WTC11 (cell line): ENCODE results near the gene UCHL1. TPM values are rescaled to one million over a fixed set of nuclear protein-coding genes. Genes with fewer than 3 reads are reported as not detected.

Experiments
- ATAC-seq: fragments of 200-7000 bp; cut with Tn5 transposase; 2 replicates; pipeline ENCODE4 v1.10.0; 2021; ENCODE audit warnings: mild to moderate bottlenecking, moderate library complexity
- CTCF ChIA-PET: fragments of 300-600 bp; sonication (Branson Sonifier 250); formaldehyde crosslinking; loops from one replicate; lab custom pipeline; 2021; ENCODE audit warnings: antibody characterized with exemption; lab: Charles Lee
- POLR2A ChIA-PET: fragments of 350-600 bp; sonication (Branson Sonifier 250); formaldehyde crosslinking; loops from one replicate; lab custom pipeline; 2021; ENCODE audit warnings: antibody characterized with exemption; lab: Charles Lee
- DNase-seq: peaks from one replicate; pipeline ENCODE4 v3.0.0; 2021; ENCODE audit warnings: low spot score
- H3K27ac Mint-ChIP-seq: 2 replicates; pipeline ENCODE4 v1.8.0; 2021; ENCODE audit warnings: mixed read lengths
- H3K27me3 Mint-ChIP-seq: 2 replicates; pipeline ENCODE4 v1.8.0; 2021; ENCODE audit warnings: low read depth, mild to moderate bottlenecking, moderate library complexity, mixed read lengths
- H3K36me3 Mint-ChIP-seq: 2 replicates; pipeline ENCODE4 v1.8.0; 2021; ENCODE audit warnings: mixed read lengths
- H3K4me1 Mint-ChIP-seq: 2 replicates; pipeline ENCODE4 v1.8.0; 2022; ENCODE audit warnings: mixed read lengths
- H3K4me3 Mint-ChIP-seq: 2 replicates; pipeline ENCODE4 v1.8.0; 2021; ENCODE audit warnings: mild to moderate bottlenecking, moderate library complexity, mixed read lengths
- H3K9me3 Mint-ChIP-seq: 2 replicates; pipeline ENCODE4 v1.8.0; 2021; ENCODE audit warnings: mixed read lengths
- CBFB ChIP-seq: sonication (generic); formaldehyde crosslinking; IDR thresholded peaks from 2 replicates; pipeline ENCODE4 v1.8.1; 2022; ENCODE audit warnings: mild to moderate bottlenecking, low read depth, missing genetic modification reagents
- ELF4 ChIP-seq: sonication (generic); formaldehyde crosslinking; IDR thresholded peaks from 2 replicates; pipeline ENCODE4 v1.8.1; 2022; ENCODE audit warnings: low read depth, mild to moderate bottlenecking, moderate library complexity, missing genetic modification reagents
- FOXK1 ChIP-seq: sonication (generic); formaldehyde crosslinking; IDR thresholded peaks from 2 replicates; pipeline ENCODE4 v1.8.0; 2022; ENCODE audit warnings: mild to moderate bottlenecking, moderate library complexity, missing genetic modification reagents
- JUN ChIP-seq: sonication (generic); formaldehyde crosslinking; IDR thresholded peaks from 2 replicates; pipeline ENCODE4 v1.8.0; 2023; ENCODE audit warnings: mild to moderate bottlenecking, missing genetic modification reagents
- NFATC4 ChIP-seq: fragments of 250-450 bp; sonication (Bioruptor Pico); IDR thresholded peaks from 2 replicates; pipeline ENCODE4 v1.9.0; 2021; ENCODE audit warnings: mild to moderate bottlenecking
- NR1H2 ChIP-seq: sonication (generic); formaldehyde crosslinking; IDR thresholded peaks from 2 replicates; pipeline ENCODE4 v1.9.0; 2021; ENCODE audit warnings: mild to moderate bottlenecking, moderate library complexity, missing genetic modification reagents
- OVOL2 ChIP-seq: fragments of 250-450 bp; sonication (Bioruptor Pico); IDR thresholded peaks from 2 replicates; pipeline ENCODE4 v1.9.0; 2021; ENCODE audit warnings: mild to moderate bottlenecking, borderline replicate concordance
- RORB ChIP-seq: fragments of 250-450 bp; sonication (Bioruptor Pico); IDR thresholded peaks from 2 replicates; pipeline ENCODE4 v1.9.0; 2021; ENCODE audit warnings: mild to moderate bottlenecking
- SP1 ChIP-seq: sonication (generic); formaldehyde crosslinking; conservative IDR thresholded peaks from 2 replicates; pipeline ENCODE4 v1.8.1; 2022; ENCODE audit warnings: missing genetic modification reagents
- ZNF121 ChIP-seq: sonication (generic); formaldehyde crosslinking; IDR thresholded peaks from 2 replicates; pipeline ENCODE4 v1.8.0; 2023; ENCODE audit warnings: missing genetic modification reagents
- ZNF232 ChIP-seq: sonication (generic); formaldehyde crosslinking; IDR thresholded peaks from 2 replicates; pipeline ENCODE4 v1.8.0; 2022; ENCODE audit warnings: mild to moderate bottlenecking, missing genetic modification reagents
- ZNF423 ChIP-seq: fragments of 250-450 bp; sonication (Bioruptor Pico); IDR thresholded peaks from 2 replicates; pipeline ENCODE4 v2.1.2; 2022; ENCODE audit warnings: mild to moderate bottlenecking, moderate library complexity
- ZNF671 ChIP-seq: fragments of 250-450 bp; sonication (Bioruptor Pico); IDR thresholded peaks from 2 replicates; pipeline ENCODE4 v1.8.0; 2021; ENCODE audit warnings: mild to moderate bottlenecking
- total RNA-seq: library from RNA; stranded (reverse); gene quantifications from 3 replicates; pipeline ENCODE4 v1.2.3, GENCODE V29; 2021
- TF ChIP-seq, protein P1 (sequence below): fragments of 200-600 bp; IDR thresholded peaks from 2 replicates; pipeline ENCODE4 v1.8.0; 2022; ENCODE audit warnings: antibody characterized with exemption
- TF ChIP-seq, protein P2 (sequence below): sonication (generic); formaldehyde crosslinking; IDR thresholded peaks from 2 replicates; pipeline ENCODE4 v1.8.1; 2022; ENCODE audit warnings: mild to moderate bottlenecking, missing genetic modification reagents, moderate library complexity, borderline replicate concordance
- TF ChIP-seq, protein P3 (sequence below): sonication (generic); formaldehyde crosslinking; conservative IDR thresholded peaks from 2 replicates; pipeline ENCODE4 v1.8.1; 2022; ENCODE audit warnings: mild to moderate bottlenecking, missing genetic modification reagents
- TF ChIP-seq, protein P4 (sequence below): fragments of 250-450 bp; sonication (Bioruptor Pico); IDR thresholded peaks from 2 replicates; pipeline ENCODE4 v1.9.0; 2021; ENCODE audit warnings: moderate library complexity, mild to moderate bottlenecking, inconsistent platforms, borderline replicate concordance
- TF ChIP-seq, protein P5 (sequence below): sonication (generic); formaldehyde crosslinking; IDR thresholded peaks from 2 replicates; pipeline ENCODE4 v1.8.0; 2023; ENCODE audit warnings: missing genetic modification reagents
- TF ChIP-seq, protein P6 (sequence below): sonication (generic); formaldehyde crosslinking; IDR thresholded peaks from 2 replicates; pipeline ENCODE4 v1.8.0; 2022; ENCODE audit warnings: mild to moderate bottlenecking, missing genetic modification reagents
- TF ChIP-seq, protein P7 (sequence below): sonication (generic); formaldehyde crosslinking; IDR thresholded peaks from 2 replicates; pipeline ENCODE4 v1.8.1; 2023; ENCODE audit warnings: mild to moderate bottlenecking, missing genetic modification reagents
- TF ChIP-seq, protein P8 (sequence below): sonication (generic); formaldehyde crosslinking; IDR thresholded peaks from 2 replicates; pipeline ENCODE4 v1.8.0; 2023; ENCODE audit warnings: mild to moderate bottlenecking, missing genetic modification reagents

The UCHL1 gene
- total RNA-seq, 1 experiment from 2014 or later, result 548 TPM

DNA sequence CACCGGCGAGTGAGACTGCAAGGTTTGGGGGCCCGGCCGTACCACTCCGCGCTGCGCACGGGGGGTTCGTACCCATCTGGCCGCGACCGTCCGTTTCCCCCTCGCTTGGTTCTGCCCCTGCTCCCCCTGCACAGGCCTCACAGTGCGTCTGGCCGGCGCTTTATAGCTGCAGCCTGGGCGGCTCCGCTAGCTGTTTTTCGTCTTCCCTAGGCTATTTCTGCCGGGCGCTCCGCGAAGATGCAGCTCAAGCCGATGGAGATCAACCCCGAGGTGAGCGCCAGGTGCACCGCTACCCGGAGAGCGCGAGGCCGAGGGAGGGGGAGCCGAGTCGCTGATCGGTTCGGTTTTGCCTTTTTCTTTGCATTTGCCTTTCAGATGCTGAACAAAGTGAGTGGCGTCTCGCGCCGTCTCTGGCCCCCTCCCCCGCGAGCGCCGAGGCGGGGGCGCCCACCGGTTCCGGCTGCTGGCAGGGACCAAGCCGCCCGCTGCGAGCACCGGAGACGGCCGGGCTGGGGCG is at the start of gene UCHL1 (continued):
- TF ChIP-seq, protein P1, sequence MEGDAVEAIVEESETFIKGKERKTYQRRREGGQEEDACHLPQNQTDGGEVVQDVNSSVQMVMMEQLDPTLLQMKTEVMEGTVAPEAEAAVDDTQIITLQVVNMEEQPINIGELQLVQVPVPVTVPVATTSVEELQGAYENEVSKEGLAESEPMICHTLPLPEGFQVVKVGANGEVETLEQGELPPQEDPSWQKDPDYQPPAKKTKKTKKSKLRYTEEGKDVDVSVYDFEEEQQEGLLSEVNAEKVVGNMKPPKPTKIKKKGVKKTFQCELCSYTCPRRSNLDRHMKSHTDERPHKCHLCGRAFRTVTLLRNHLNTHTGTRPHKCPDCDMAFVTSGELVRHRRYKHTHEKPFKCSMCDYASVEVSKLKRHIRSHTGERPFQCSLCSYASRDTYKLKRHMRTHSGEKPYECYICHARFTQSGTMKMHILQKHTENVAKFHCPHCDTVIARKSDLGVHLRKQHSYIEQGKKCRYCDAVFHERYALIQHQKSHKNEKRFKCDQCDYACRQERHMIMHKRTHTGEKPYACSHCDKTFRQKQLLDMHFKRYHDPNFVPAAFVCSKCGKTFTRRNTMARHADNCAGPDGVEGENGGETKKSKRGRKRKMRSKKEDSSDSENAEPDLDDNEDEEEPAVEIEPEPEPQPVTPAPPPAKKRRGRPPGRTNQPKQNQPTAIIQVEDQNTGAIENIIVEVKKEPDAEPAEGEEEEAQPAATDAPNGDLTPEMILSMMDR, result no peak
- TF ChIP-seq ELF4 (CRISPR knock-in tag), result no peak
- TF ChIP-seq OVOL2 (CRISPR knock-in tag), result no peak
- TF ChIP-seq FOXK1, result peak; percentile 53; the same call in 1 of the 2 replicates
- TF ChIP-seq, protein P2, sequence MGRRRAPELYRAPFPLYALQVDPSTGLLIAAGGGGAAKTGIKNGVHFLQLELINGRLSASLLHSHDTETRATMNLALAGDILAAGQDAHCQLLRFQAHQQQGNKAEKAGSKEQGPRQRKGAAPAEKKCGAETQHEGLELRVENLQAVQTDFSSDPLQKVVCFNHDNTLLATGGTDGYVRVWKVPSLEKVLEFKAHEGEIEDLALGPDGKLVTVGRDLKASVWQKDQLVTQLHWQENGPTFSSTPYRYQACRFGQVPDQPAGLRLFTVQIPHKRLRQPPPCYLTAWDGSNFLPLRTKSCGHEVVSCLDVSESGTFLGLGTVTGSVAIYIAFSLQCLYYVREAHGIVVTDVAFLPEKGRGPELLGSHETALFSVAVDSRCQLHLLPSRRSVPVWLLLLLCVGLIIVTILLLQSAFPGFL (CRISPR knock-in tag), result no peak
- TF ChIP-seq, protein P3, sequence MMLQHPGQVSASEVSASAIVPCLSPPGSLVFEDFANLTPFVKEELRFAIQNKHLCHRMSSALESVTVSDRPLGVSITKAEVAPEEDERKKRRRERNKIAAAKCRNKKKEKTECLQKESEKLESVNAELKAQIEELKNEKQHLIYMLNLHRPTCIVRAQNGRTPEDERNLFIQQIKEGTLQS (CRISPR knock-in tag), result no peak
- no peak for TF ChIP-seq ZNF423 (CRISPR knock-in tag)
- TF ChIP-seq RORB (CRISPR knock-in tag), result no peak
- TF ChIP-seq ZNF121, result no peak
- TF ChIP-seq, protein P4, sequence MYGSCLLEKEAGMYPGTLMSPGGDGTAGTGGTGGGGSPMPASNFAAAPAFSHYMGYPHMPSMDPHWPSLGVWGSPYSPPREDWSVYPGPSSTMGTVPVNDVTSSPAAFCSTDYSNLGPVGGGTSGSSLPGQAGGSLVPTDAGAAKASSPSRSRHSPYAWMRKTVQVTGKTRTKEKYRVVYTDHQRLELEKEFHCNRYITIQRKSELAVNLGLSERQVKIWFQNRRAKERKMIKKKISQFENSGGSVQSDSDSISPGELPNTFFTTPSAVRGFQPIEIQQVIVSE (CRISPR knock-in tag), result no peak
- TF ChIP-seq NFATC4 (CRISPR knock-in tag), result no peak
- TF ChIP-seq ZNF671, result no peak
- TF ChIP-seq NR1H2 (CRISPR knock-in tag), result no peak
- peak; percentile 83 for TF ChIP-seq SP1 (CRISPR knock-in tag)
- TF ChIP-seq, protein P5, sequence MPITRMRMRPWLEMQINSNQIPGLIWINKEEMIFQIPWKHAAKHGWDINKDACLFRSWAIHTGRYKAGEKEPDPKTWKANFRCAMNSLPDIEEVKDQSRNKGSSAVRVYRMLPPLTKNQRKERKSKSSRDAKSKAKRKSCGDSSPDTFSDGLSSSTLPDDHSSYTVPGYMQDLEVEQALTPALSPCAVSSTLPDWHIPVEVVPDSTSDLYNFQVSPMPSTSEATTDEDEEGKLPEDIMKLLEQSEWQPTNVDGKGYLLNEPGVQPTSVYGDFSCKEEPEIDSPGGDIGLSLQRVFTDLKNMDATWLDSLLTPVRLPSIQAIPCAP (CRISPR knock-in tag), result no peak
- no peak; the same call in 1 of the 2 replicates for TF ChIP-seq JUN (CRISPR knock-in tag)
- TF ChIP-seq ZNF232 (CRISPR knock-in tag), result no peak
- TF ChIP-seq, protein P6, sequence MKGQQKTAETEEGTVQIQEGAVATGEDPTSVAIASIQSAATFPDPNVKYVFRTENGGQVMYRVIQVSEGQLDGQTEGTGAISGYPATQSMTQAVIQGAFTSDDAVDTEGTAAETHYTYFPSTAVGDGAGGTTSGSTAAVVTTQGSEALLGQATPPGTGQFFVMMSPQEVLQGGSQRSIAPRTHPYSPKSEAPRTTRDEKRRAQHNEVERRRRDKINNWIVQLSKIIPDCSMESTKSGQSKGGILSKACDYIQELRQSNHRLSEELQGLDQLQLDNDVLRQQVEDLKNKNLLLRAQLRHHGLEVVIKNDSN, result peak; percentile 35; the same call in 1 of the 2 replicates
- TF ChIP-seq CBFB, result no peak
- TF ChIP-seq, protein P7, sequence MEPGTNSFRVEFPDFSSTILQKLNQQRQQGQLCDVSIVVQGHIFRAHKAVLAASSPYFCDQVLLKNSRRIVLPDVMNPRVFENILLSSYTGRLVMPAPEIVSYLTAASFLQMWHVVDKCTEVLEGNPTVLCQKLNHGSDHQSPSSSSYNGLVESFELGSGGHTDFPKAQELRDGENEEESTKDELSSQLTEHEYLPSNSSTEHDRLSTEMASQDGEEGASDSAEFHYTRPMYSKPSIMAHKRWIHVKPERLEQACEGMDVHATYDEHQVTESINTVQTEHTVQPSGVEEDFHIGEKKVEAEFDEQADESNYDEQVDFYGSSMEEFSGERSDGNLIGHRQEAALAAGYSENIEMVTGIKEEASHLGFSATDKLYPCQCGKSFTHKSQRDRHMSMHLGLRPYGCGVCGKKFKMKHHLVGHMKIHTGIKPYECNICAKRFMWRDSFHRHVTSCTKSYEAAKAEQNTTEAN (CRISPR knock-in tag), result peak; percentile 78; the same call in 1 of the 2 replicates
- TF ChIP-seq, all 79 proteins: peak for 27

DNA sequence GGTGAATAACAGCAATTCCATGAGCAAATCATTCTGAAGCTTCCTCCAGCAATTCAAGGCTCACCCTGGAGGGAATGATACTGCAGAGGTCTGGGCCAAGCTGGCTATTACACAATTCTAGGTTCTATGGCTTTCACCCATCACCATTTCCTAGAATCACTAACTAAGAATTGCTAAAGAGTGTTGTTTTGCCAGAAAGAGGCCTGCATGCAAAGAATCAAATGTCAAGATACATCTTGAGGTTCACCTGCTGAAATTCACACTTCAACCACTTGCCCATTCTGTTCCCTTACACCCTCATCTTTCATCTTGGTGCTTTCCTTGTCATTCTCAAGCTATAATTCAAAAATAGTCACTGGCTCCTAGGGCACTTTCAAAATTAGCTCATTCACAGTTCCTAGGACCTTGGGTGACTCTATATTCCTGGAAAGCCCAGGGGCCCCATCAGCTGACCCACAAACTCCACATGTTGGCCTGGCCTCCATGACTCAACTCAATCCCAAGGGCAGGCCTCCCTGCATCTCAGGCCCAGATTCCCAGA is 49.4 kb upstream of the UCHL1 start:
- Mint-ChIP-seq H3K27ac (no peak overlapping the region), H3K36me3 (no peaks in the 10 kb centered on the region), H3K4me1 (peaks cover 35% of the 10 kb centered on the region), H3K27me3 (peaks cover under 1% of the 10 kb centered on the region; the same call in 1 of the 2 replicates), H3K9me3 (no peaks in the 10 kb centered on the region), H3K4me3 (no peak overlapping the region)
- TF ChIP-seq, protein P8, sequence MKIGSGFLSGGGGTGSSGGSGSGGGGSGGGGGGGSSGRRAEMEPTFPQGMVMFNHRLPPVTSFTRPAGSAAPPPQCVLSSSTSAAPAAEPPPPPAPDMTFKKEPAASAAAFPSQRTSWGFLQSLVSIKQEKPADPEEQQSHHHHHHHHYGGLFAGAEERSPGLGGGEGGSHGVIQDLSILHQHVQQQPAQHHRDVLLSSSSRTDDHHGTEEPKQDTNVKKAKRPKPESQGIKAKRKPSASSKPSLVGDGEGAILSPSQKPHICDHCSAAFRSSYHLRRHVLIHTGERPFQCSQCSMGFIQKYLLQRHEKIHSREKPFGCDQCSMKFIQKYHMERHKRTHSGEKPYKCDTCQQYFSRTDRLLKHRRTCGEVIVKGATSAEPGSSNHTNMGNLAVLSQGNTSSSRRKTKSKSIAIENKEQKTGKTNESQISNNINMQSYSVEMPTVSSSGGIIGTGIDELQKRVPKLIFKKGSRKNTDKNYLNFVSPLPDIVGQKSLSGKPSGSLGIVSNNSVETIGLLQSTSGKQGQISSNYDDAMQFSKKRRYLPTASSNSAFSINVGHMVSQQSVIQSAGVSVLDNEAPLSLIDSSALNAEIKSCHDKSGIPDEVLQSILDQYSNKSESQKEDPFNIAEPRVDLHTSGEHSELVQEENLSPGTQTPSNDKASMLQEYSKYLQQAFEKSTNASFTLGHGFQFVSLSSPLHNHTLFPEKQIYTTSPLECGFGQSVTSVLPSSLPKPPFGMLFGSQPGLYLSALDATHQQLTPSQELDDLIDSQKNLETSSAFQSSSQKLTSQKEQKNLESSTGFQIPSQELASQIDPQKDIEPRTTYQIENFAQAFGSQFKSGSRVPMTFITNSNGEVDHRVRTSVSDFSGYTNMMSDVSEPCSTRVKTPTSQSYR (CRISPR knock-in tag), result no peak
- ChIA-PET POLR2A (no interaction called here), CTCF (interaction anchor here (0.6 to 1.0 kb wide), 3 partner anchors 128 to 299 kb away, joined by 3 to 6 read pairs (median 3); no protein-coding TSS in a partner anchor)
- DNase-seq (no peak), ATAC-seq (no peak)
